Esophagus muscularis mucosa (tissue), 4 donors: ENCODE results near the gene AARSD1. TPM values are rescaled to one million over a fixed set of nuclear protein-coding genes. Genes with fewer than 3 reads are reported as not detected.
"Not testable (repeated sequence)": the region's sequence is repeated elsewhere in the genome, so short reads cannot be mapped to it uniquely, and the experiment has no call there.

ENCODE experiments used
- DNase-seq: peaks from one replicate; pipeline ENCODE4 v3.0.0-alpha.2; 2017; ENCODE audit errors: extremely low spot score
- H3K27ac ChIP-seq, 4 donors: fragments of 200-600 bp; sonication (generic); replicated peaks in 1 of 4; 1 replicate in 3 of 4; 2 replicates in 1 of 4; pipeline ENCODE4 v1.5.1; 2016 to 2019; ENCODE audit warnings: mild to moderate bottlenecking in 1 of 4
- H3K27me3 ChIP-seq, 4 donors: fragments of 200-600 bp; sonication (generic); one replicate each; pipeline versions ENCODE4 v1.5.1 to v1.6.0; 2016 to 2019
- H3K36me3 ChIP-seq, 4 donors: fragments of 200-600 bp; sonication (generic); one replicate each; pipeline ENCODE4 v1.5.1; 2016 to 2019
- H3K4me1 ChIP-seq, 4 donors: fragments of 200-600 bp; sonication (generic); one replicate each; pipeline ENCODE4 v1.5.1; 2016 to 2019
- H3K4me3 ChIP-seq, 4 donors: fragments of 200-600 bp; sonication (generic); 1 replicate in 2 of 4; 2 replicates in 2 of 4; pipeline ENCODE4 v1.5.1; 2016 to 2019; ENCODE audit warnings: mild to moderate bottlenecking in 4 of 4, moderate library complexity in 1 of 4
- H3K9me3 ChIP-seq, 4 donors: fragments of 200-600 bp; sonication (generic); 1 replicate in 3 of 4; 2 replicates in 1 of 4; pipeline ENCODE4 v1.5.1; 2016 to 2019
- CTCF ChIP-seq, 3 experiments: fragments of 200-600 bp in 2 of 3; fragments of 450-650 bp in 1 of 3; sonication (generic) in 2 of 3; IDR thresholded peaks; one replicate each; pipeline ENCODE4 v1.5.1; 2017 to 2019; ENCODE audit warnings: antibody characterized with exemption in 3 of 3, mild to moderate bottlenecking in 2 of 3, moderate library complexity in 1 of 3
- EP300 ChIP-seq: sonication (generic); formaldehyde crosslinking; IDR thresholded peaks from one replicate; pipeline ENCODE4 v1.6.1; 2017; ENCODE audit warnings: antibody characterized with exemption
- POLR2A ChIP-seq: fragments of 450-650 bp; IDR thresholded peaks from one replicate; pipeline ENCODE4 v1.6.1; 2017; ENCODE audit warnings: antibody characterized with exemption, moderate library complexity, mild to moderate bottlenecking, low read depth
- POLR2AphosphoS5 ChIP-seq, 2 donors: sonication (generic); formaldehyde crosslinking; IDR thresholded peaks; one replicate each; pipeline ENCODE4 v1.6.1; 2017; ENCODE audit warnings: antibody characterized with exemption in 2 of 2
- WGBS: methylation state at CpG from one replicate; pipeline ENCODE4 v1.1.5; 2018; 5-methylcytosine and 5-hydroxymethylcytosine counted together
- intact Hi-C: fragments of 100-400 bp; cut with DNase I; formaldehyde crosslinking; loops from one replicate; pipeline ENCODE4 v1.15.1; 2023
- total RNA-seq, 4 donors: library from RNA; depleted of rRNA; stranded (reverse); fragments of >200 nt; gene quantifications; one replicate each; pipeline versions ENCODE4 v1.1.0 to v1.2.1, GENCODE V29; 2016

AARSD1 gene
- total RNA-seq, 4 donors from 2014 or later = 21.9 to 35.7 (median 26.8) TPM

- Histone ChIP-seq H3K27ac (peak overlapping the region; percentile 73 to 85 (median 84)), H3K9me3 (no peaks in the 10 kb centered on the region), H3K36me3 (no peaks in the 10 kb centered on the region), H3K27me3 (no peaks in the 10 kb centered on the region), H3K4me3 (peak overlapping the region in 1 of 4 donors; percentile 9), H3K4me1 (peaks cover 9 to 16% (median 13%) of the 10 kb centered on the region in 4 donors)
- peak; percentile 93 for DNase-seq
- TF ChIP-seq POLR2AphosphoS5 (IDR thresholded peaks at IDR 0.05) (peak; percentile 53 to 61), CTCF (IDR thresholded peaks at IDR 0.05) (peak; percentile 71 to 93 (median 76)), POLR2A (no peak)
- intact Hi-C loops = loop anchor here (2.0 kb wide), 1 partner anchor 86 kb away; no protein-coding TSS in a partner anchor
- WGBS = 27% methylated on average over 9 of the region's 9 CpGs
Observed at GRCh38 chr17:42928714-42929496, 35.3 kb downstream of the AARSD1 start.

GRCh38 chr17:42924891-42925290 is 39.4 kb downstream of the AARSD1 start:
- TF ChIP-seq EP300 (no peak), POLR2A (no peak), CTCF (IDR thresholded peaks at IDR 0.05) (no peak), POLR2AphosphoS5 (IDR thresholded peaks at IDR 0.05) (no peak)
- Histone ChIP-seq H3K4me1 (peaks cover 29 to 54% (median 52%) of the 10 kb centered on the region in 4 donors), H3K9me3 (no peaks in the 10 kb centered on the region), H3K36me3 (no peaks in the 10 kb centered on the region), H3K27ac (no peak overlapping the region), H3K4me3 (no peak overlapping the region), H3K27me3 (no peaks in the 10 kb centered on the region)
- intact Hi-C loops = no loop called here
- DNase-seq = no peak
- 42% methylated on average over 5 of the region's 5 CpGs for WGBS

DNA sequence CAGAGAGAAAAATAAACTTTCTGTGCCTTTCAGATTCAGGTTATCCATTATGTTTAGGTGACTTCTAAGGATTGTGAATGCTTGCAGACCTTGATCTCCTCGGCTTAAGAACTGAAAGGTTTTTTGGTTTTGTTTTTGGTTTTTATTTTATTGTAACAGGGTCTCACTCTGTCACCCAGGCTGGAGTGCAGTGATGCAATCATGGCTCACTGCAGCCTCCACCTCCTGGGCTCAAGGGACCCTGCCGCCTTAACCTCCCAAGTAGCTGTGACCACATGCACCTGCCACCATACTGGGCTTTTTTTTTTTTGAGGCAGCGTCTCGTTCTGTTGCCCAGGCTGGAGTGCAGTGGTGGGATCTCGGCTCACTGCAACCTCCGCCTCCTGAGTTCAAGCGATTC is 40.8 kb downstream of the AARSD1 start:
- peaks cover 21 to 61% (median 50%) of the 10 kb centered on the region in 4 donors for H3K4me1 ChIP-seq
- DNase-seq, H3K27me3 ChIP-seq, intact Hi-C loops, H3K9me3 ChIP-seq, H3K36me3 ChIP-seq, H3K4me3 ChIP-seq: not testable (repeated sequence)
- H3K27ac ChIP-seq = peak overlapping the region in 3 of 4 donors; percentile 15 to 56 (median 52)
- WGBS = 88% methylated on average over 7 of the region's 7 CpGs

- DNase-seq = no peak
- Histone ChIP-seq H3K27me3 (no peaks in the 10 kb centered on the region), H3K27ac (peak overlapping the region; percentile 10 to 56 (median 34)), H3K9me3 (no peaks in the 10 kb centered on the region), H3K4me3 (no peak overlapping the region), H3K36me3 (no peaks in the 10 kb centered on the region), H3K4me1 (peaks cover 20 to 58% (median 49%) of the 10 kb centered on the region in 4 donors)
- WGBS = 26% methylated on average over 7 of the region's 7 CpGs
- intact Hi-C loops = no loop called here
- TF ChIP-seq POLR2AphosphoS5 (IDR thresholded peaks at IDR 0.05) (no peak), EP300 (no peak), POLR2A (no peak), CTCF (IDR thresholded peaks at IDR 0.05) (no peak)
Observed at GRCh38 chr17:42922294-42922693, 42.0 kb downstream of the AARSD1 start.

- Histone ChIP-seq H3K9me3 (no peaks in the 10 kb centered on the region), H3K36me3 (no peaks in the 10 kb centered on the region), H3K4me3 (no peak overlapping the region), H3K27ac (peak overlapping the region; percentile 4 to 66 (median 36)), H3K27me3 (no peaks in the 10 kb centered on the region), H3K4me1 (peaks cover 20 to 58% (median 49%) of the 10 kb centered on the region in 4 donors)
- TF ChIP-seq CTCF (IDR thresholded peaks at IDR 0.05) = no peak
- TF ChIP-seq POLR2AphosphoS5 (IDR thresholded peaks at IDR 0.05) = peak in 1 of 2 donors; percentile 38
- 26% methylated on average over 3 of the region's 3 CpGs for WGBS
- intact Hi-C loops = no loop called here
- no peak for DNase-seq
Observed at GRCh38 chr17:42920922-42921321, 43.3 kb downstream of the AARSD1 start.
